Cardiac fibroblast (primary cell): Measurements from ENCODE around the gene TMTC1.

Experiments
- DNase-seq, 2 donors: peaks; one replicate each; pipeline versions ENCODE4 v3.0.0 to v3.0.0-alpha.2; 2010; ENCODE audit warnings: low read depth in 2 of 2
- H3K4me3 ChIP-seq, 2 donors: replicated peaks in 1 of 2; 1 replicate in 1 of 2; 2 replicates in 1 of 2; pipeline ENCODE4 v1.5.1; 2011; ENCODE audit warnings: low read depth in 2 of 2, low read length in 2 of 2, mild to moderate bottlenecking in 2 of 2, moderate library complexity in 1 of 2
- CTCF ChIP-seq: IDR thresholded peaks from one replicate; pipeline ENCODE4 v1.5.1; 2011; ENCODE audit warnings: low read depth, mild to moderate bottlenecking, low read length, inconsistent platforms

Gene TMTC1

GRCh38 chr12:29752121-29752520 is 31.6 kb downstream of the TMTC1 start:
- H3K4me3 ChIP-seq: no peak overlapping the region
- no peak for DNase-seq
- TF ChIP-seq CTCF: no peak

- no peak for DNase-seq
- TF ChIP-seq CTCF: no peak
- no peak overlapping the region for H3K4me3 ChIP-seq
Observed at GRCh38 chr12:29751676-29752075, 32.1 kb downstream of the TMTC1 start.

GRCh38 chr12:29750928-29751220 is 32.9 kb downstream of the TMTC1 start:
- H3K4me3 ChIP-seq: no peak overlapping the region
- TF ChIP-seq CTCF: no peak
- DNase-seq: no peak

- no peak for TF ChIP-seq CTCF
- no peak overlapping the region for H3K4me3 ChIP-seq
Observed at GRCh38 chr12:29750131-29750927, 33.4 kb downstream of the TMTC1 start.

GRCh38 chr12:29744365-29744764 is 39.4 kb downstream of the TMTC1 start:
- TF ChIP-seq CTCF: no peak
- H3K4me3 ChIP-seq: no peak overlapping the region
- DNase-seq: peak; percentile 49 to 50

More at GRCh38 chr12:29750131-29750927, 33.4 kb downstream of the TMTC1 start:
- no peak for DNase-seq

GRCh38 chr12:29743801-29744200 is 39.9 kb downstream of the TMTC1 start:
- TF ChIP-seq CTCF: no peak
- peak; percentile 87 to 97 for DNase-seq
- no peak overlapping the region for H3K4me3 ChIP-seq

- DNase-seq: no peak
Observed at GRCh38 chr12:29743077-29743476, 40.7 kb downstream of the TMTC1 start.

More at GRCh38 chr12:29743077-29743476, 40.7 kb downstream of the TMTC1 start:
- no peak overlapping the region for H3K4me3 ChIP-seq
- TF ChIP-seq CTCF: no peak
